SKM-1 treated with dmso at 0.1 percent for 144 hours (cell line): Measurements from ENCODE around the gene FAM216A.

Experiments
- DNase-seq: peaks from one replicate; lab custom pipeline; 2025; ENCODE audit not compliant: unreplicated experiment; lab: John Stamatoyannopoulos, UW

FAM216A gene

GRCh38 chr12:110537605-110538409 lies 69.2 kb downstream of the FAM216A start:
- DNase-seq = peak; percentile 30

- DNase-seq = no peak
Observed at GRCh38 chr12:110538869-110539622, 70.4 kb downstream of the FAM216A start.
